ENCODE measurements around the gene NGEF. TPM values are rescaled to one million over a fixed set of nuclear protein-coding genes. Genes with fewer than 3 reads are reported as not detected.

The NGEF gene
- total RNA-seq, 1 donor from 2014 or later, result 0.16 TPM

GRCh38 chr2:233048569-233049193, 35.6 kb upstream of the NGEF start:
- no peaks in the 10 kb centered on the region for H3K4me1 ChIP-seq (ENCODE audit: insufficient read depth, low read length)
- H3K4me2 ChIP-seq (ENCODE audit: low read length), result no peak overlapping the region
- no peaks in the 10 kb centered on the region for H4K20me1 ChIP-seq (ENCODE audit: insufficient read depth, low read length)
- no peak for TF ChIP-seq EZH2 (IDR thresholded peaks at IDR 0.05; ENCODE audit: insufficient read depth, low read length)
- TF ChIP-seq CTCF (IDR thresholded peaks at IDR 0.05; ENCODE audit: insufficient read depth, low read depth, low read length), result no peak
- no peaks in the 10 kb centered on the region for H3K9me3 ChIP-seq (ENCODE audit: insufficient read depth, low read depth, low read length)
- H3K79me2 ChIP-seq (ENCODE audit: insufficient read depth, low read length), result no peaks in the 10 kb centered on the region
- no peak overlapping the region for H3K27ac Mint-ChIP-seq (ENCODE audit: unreplicated experiment)
- no peak overlapping the region for H2AFZ ChIP-seq (ENCODE audit: low read depth, low read length)
- H3K4me3 Mint-ChIP-seq (ENCODE audit: unreplicated experiment), result no peak overlapping the region
- peaks cover 5% of the 10 kb centered on the region for H3K27me3 ChIP-seq (ENCODE audit: insufficient read depth, low read length)
- H3K9me3 Mint-ChIP-seq (ENCODE audit: unreplicated experiment), result peaks cover 11% of the 10 kb centered on the region
- no peak overlapping the region for H3K9ac ChIP-seq (ENCODE audit: low read length)
- no peak overlapping the region for H3K4me3 ChIP-seq (ENCODE audit: insufficient read depth, low read depth, low read length)
- H3K4me1 Mint-ChIP-seq (ENCODE audit: low read depth, unreplicated experiment), result no peaks in the 10 kb centered on the region
- peaks cover 60% of the 10 kb centered on the region for H3K27me3 Mint-ChIP-seq (ENCODE audit: low read depth, unreplicated experiment)
- no peaks in the 10 kb centered on the region for H3K36me3 ChIP-seq (ENCODE audit: insufficient read depth, low read length)
- FAIRE-seq (no peak), DNase-seq (ENCODE audit: low read depth) (no peak)
- no peak overlapping the region for H3K27ac ChIP-seq (ENCODE audit: low read depth, low read length)
- H3K36me3 Mint-ChIP-seq (ENCODE audit: low read depth, unreplicated experiment), result peaks cover 2% of the 10 kb centered on the region

GRCh38 chr2:233047667-233048066, 34.6 kb upstream of the NGEF start:
- H3K9me3 ChIP-seq (ENCODE audit: insufficient read depth, low read depth, low read length), result no peaks in the 10 kb centered on the region
- H3K36me3 ChIP-seq (ENCODE audit: insufficient read depth, low read length), result no peaks in the 10 kb centered on the region
- no peaks in the 10 kb centered on the region for H3K4me1 ChIP-seq (ENCODE audit: insufficient read depth, low read length)
- no peak overlapping the region for H3K27ac ChIP-seq (ENCODE audit: low read depth, low read length)
- H2AFZ ChIP-seq (ENCODE audit: low read depth, low read length), result no peak overlapping the region
- H3K27me3 Mint-ChIP-seq (ENCODE audit: low read depth, unreplicated experiment), result peaks cover 64% of the 10 kb centered on the region
- H3K36me3 Mint-ChIP-seq (ENCODE audit: low read depth, unreplicated experiment), result peaks cover 2% of the 10 kb centered on the region
- H3K79me2 ChIP-seq (ENCODE audit: insufficient read depth, low read length), result no peaks in the 10 kb centered on the region
- H3K27ac Mint-ChIP-seq (ENCODE audit: unreplicated experiment), result no peak overlapping the region
- peaks cover 13% of the 10 kb centered on the region for H3K9me3 Mint-ChIP-seq (ENCODE audit: unreplicated experiment)
- no peaks in the 10 kb centered on the region for H4K20me1 ChIP-seq (ENCODE audit: insufficient read depth, low read length)
- no peaks in the 10 kb centered on the region for H3K4me1 Mint-ChIP-seq (ENCODE audit: low read depth, unreplicated experiment)
- DNase-seq (ENCODE audit: low read depth) (no peak), FAIRE-seq (no peak)
- no peak overlapping the region for H3K4me3 ChIP-seq (ENCODE audit: insufficient read depth, low read depth, low read length)
- H3K9ac ChIP-seq (ENCODE audit: low read length), result no peak overlapping the region
- no peak overlapping the region for H3K4me3 Mint-ChIP-seq (ENCODE audit: unreplicated experiment)
- H3K27me3 ChIP-seq (ENCODE audit: insufficient read depth, low read length), result peaks cover 5% of the 10 kb centered on the region
- TF ChIP-seq EZH2 (IDR thresholded peaks at IDR 0.05; ENCODE audit: insufficient read depth, low read length) (no peak), CTCF (IDR thresholded peaks at IDR 0.05; ENCODE audit: insufficient read depth, low read depth, low read length) (no peak)
- no peak overlapping the region for H3K4me2 ChIP-seq (ENCODE audit: low read length)

GRCh38 chr2:233047206-233047605, 34.1 kb upstream of the NGEF start:
- H3K79me2 ChIP-seq (ENCODE audit: insufficient read depth, low read length), result no peaks in the 10 kb centered on the region
- Mint-ChIP-seq H3K4me3 (ENCODE audit: unreplicated experiment) (no peak overlapping the region), H3K4me1 (ENCODE audit: low read depth, unreplicated experiment) (no peaks in the 10 kb centered on the region), H3K27me3 (ENCODE audit: low read depth, unreplicated experiment) (peaks cover 67% of the 10 kb centered on the region), H3K27ac (ENCODE audit: unreplicated experiment) (no peak overlapping the region), H3K9me3 (ENCODE audit: unreplicated experiment) (peaks cover 13% of the 10 kb centered on the region), H3K36me3 (ENCODE audit: low read depth, unreplicated experiment) (peaks cover 2% of the 10 kb centered on the region)
- no peak for TF ChIP-seq CTCF (IDR thresholded peaks at IDR 0.05; ENCODE audit: insufficient read depth, low read depth, low read length)
- TF ChIP-seq EZH2 (IDR thresholded peaks at IDR 0.05; ENCODE audit: insufficient read depth, low read length), result no peak
- H3K9ac ChIP-seq (ENCODE audit: low read length), result no peak overlapping the region
- H3K36me3 ChIP-seq (ENCODE audit: insufficient read depth, low read length), result no peaks in the 10 kb centered on the region
- DNase-seq (ENCODE audit: low read depth) (no peak), FAIRE-seq (no peak)
- H3K27ac ChIP-seq (ENCODE audit: low read depth, low read length), result no peak overlapping the region
- H3K27me3 ChIP-seq (ENCODE audit: insufficient read depth, low read length), result peaks cover 5% of the 10 kb centered on the region
- H3K9me3 ChIP-seq (ENCODE audit: insufficient read depth, low read depth, low read length), result no peaks in the 10 kb centered on the region
- H3K4me2 ChIP-seq (ENCODE audit: low read length), result no peak overlapping the region
- no peak overlapping the region for H3K4me3 ChIP-seq (ENCODE audit: insufficient read depth, low read depth, low read length)
- no peak overlapping the region for H2AFZ ChIP-seq (ENCODE audit: low read depth, low read length)
- H3K4me1 ChIP-seq (ENCODE audit: insufficient read depth, low read length), result no peaks in the 10 kb centered on the region
- no peaks in the 10 kb centered on the region for H4K20me1 ChIP-seq (ENCODE audit: insufficient read depth, low read length)
